Keratinocyte (primary cell): ENCODE results near the gene SNAP25. TPM values are rescaled to one million over a fixed set of nuclear protein-coding genes. Genes with fewer than 3 reads are reported as not detected.

ENCODE experiments used
- DNase-seq: peaks from one replicate; pipeline ENCODE4 v3.0.0-alpha.2; 2011; ENCODE audit warnings: low read depth, missing footprints, low spot score
- FAIRE-seq: peaks from 2 replicates; lab custom pipeline; 2011; peaks lifted over from hg19 to GRCh38; lab: Jason Lieb, UNC
- H2AFZ ChIP-seq: 2 replicates; pipeline ENCODE4 v1.6.0; 2012; ENCODE audit warnings: low read length, control low read depth, inconsistent platforms; ENCODE audit not compliant: control insufficient read depth
- H3K27ac ChIP-seq: 2 replicates; pipeline ENCODE4 v1.5.1; 2011; ENCODE audit warnings: low read length; ENCODE audit not compliant: control insufficient read depth, insufficient read depth
- H3K27me3 ChIP-seq: 3 replicates; pipeline ENCODE4 v1.6.0; 2011; ENCODE audit warnings: low read length; ENCODE audit not compliant: control insufficient read depth, insufficient read depth; ENCODE audit errors: extremely low read depth
- H3K36me3 ChIP-seq, 2 experiments: 2 replicates in 1 of 2; 3 replicates in 1 of 2; pipeline ENCODE4 v1.5.1; 2011; ENCODE audit warnings: low read length in 2 of 2, mild to moderate bottlenecking in 1 of 2; ENCODE audit not compliant: control insufficient read depth in 2 of 2, insufficient read depth in 2 of 2; ENCODE audit errors: extremely low read depth in 1 of 2
- H3K4me1 ChIP-seq: 3 replicates; pipeline ENCODE4 v1.5.1; 2011; ENCODE audit warnings: low read length; ENCODE audit not compliant: control insufficient read depth, insufficient read depth; ENCODE audit errors: extremely low read depth
- H3K4me2 ChIP-seq: 3 replicates; pipeline ENCODE4 v1.6.0; 2011; ENCODE audit warnings: low read depth, low read length; ENCODE audit not compliant: control insufficient read depth, insufficient read depth; ENCODE audit errors: extremely low read depth
- H3K4me3 ChIP-seq, 3 experiments: fragments of 200-600 bp in 1 of 3; sonication (generic) in 1 of 3; 2 replicates in 2 of 3; 3 replicates in 1 of 3; pipeline ENCODE4 v1.5.1; 2011 to 2016; ENCODE audit warnings: low read length in 3 of 3, mild to moderate bottlenecking in 3 of 3, control low read depth in 2 of 3, inconsistent platforms in 1 of 3, low read depth in 1 of 3, mixed read lengths in 1 of 3, mixed run types in 1 of 3, moderate library complexity in 1 of 3; ENCODE audit not compliant: control insufficient read depth in 2 of 3, insufficient read depth in 2 of 3; ENCODE audit errors: extremely low read depth in 1 of 3
- H3K79me2 ChIP-seq: 2 replicates; pipeline ENCODE4 v1.6.0; 2012; ENCODE audit warnings: low read length; ENCODE audit not compliant: control insufficient read depth, insufficient read depth
- H3K9ac ChIP-seq: 3 replicates; pipeline ENCODE4 v1.6.0; 2011; ENCODE audit warnings: low read length; ENCODE audit not compliant: control insufficient read depth, insufficient read depth; ENCODE audit errors: extremely low read depth
- H3K9me1 ChIP-seq: 3 replicates; pipeline ENCODE4 v1.6.0; 2011; ENCODE audit warnings: low read length; ENCODE audit not compliant: control insufficient read depth, insufficient read depth; ENCODE audit errors: extremely low read depth
- H3K9me3 ChIP-seq: 2 replicates; pipeline ENCODE4 v1.5.1; 2012; ENCODE audit warnings: low read depth, low read length; ENCODE audit not compliant: control insufficient read depth
- H4K20me1 ChIP-seq: 3 replicates; pipeline ENCODE4 v1.6.0; 2011; ENCODE audit warnings: low read length; ENCODE audit not compliant: control insufficient read depth, insufficient read depth; ENCODE audit errors: extremely low read depth
- EZH2 ChIP-seq: IDR thresholded peaks from one replicate; pipeline ENCODE4 v1.6.1; 2012; ENCODE audit warnings: inconsistent platforms, mild to moderate bottlenecking, low read length, moderate library complexity
- dilution Hi-C: fragments of 300-500 bp; cut with MboI; formaldehyde crosslinking; loops from one replicate; pipeline ENCODE4 v1.7.0; 2020; ENCODE audit warnings: low sequenced_read_pairs; ENCODE audit not compliant: extremely low pct_ligation_motif_present
- polyA plus RNA-seq, 5 experiments: library from polyadenylated mRNA; depleted of rRNA in 3 of 5; stranded (reverse) in 3 of 5; stranded (forward) in 1 of 5; unstranded in 1 of 5; fragments of >200 nt; gene quantifications; 1 replicate in 1 of 5; 2 replicates in 3 of 5; 3 replicates in 1 of 5; pipeline versions ENCODE4 v1.2.1 to v1.2.3, GENCODE V29; 2011 to 2012; ENCODE audit warnings: missing spikeins in 2 of 5, low read depth in 1 of 5, low replicate concordance in 1 of 5
- TF ChIP-seq, protein P1 (sequence below), 3 experiments: IDR thresholded peaks in 1 of 3; conservative IDR thresholded peaks in 1 of 3; optimal IDR thresholded peaks in 1 of 3; 2 replicates in 2 of 3; 3 replicates in 1 of 3; pipeline versions ENCODE3 to v1.5.1; 2011; ENCODE audit warnings: low read length in 3 of 3, mild to moderate bottlenecking in 3 of 3, moderate library complexity in 2 of 3, control low read depth in 1 of 3, inconsistent platforms in 1 of 3; ENCODE audit not compliant: insufficient read depth in 2 of 3; ENCODE audit errors: extremely low read depth in 1 of 3

SNAP25 gene
- polyA plus RNA-seq, 1 donor (not counting 4 experiments of a cell fraction or from before 2014, with no cell fraction given): not detected

DNA sequence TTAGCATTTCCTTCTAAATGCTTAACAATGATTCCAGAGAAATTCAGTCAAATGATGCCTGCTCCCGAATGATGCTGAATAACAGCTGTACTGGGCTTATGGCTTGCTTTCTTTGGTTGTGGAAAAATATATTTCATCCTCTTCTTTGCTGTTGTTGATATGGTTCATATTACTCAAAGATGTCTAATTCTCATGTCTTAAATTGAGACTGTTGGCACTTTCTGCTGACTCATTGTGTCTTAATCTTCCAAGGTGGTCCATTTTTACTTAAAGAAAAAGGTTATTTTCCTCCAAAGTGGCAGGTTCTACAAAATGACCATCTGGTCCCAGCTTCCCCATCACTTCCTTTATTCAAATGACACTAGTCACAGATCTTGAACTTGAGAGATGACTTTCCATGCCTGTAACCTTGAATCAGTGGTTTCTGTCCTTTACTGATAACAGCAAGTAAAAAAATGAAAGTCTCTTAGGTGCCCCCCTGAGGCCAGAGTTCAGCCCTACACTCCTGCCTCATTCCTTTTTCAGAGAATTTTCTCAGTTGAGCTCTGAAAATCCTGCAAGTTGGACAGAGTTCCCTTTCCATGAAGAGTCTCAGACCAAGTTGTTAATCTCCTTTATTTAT lies 6.9 kb downstream of the SNAP25 start:
- Histone ChIP-seq H3K36me3 (no peaks in the 10 kb centered on the region), H3K4me2 (no peak overlapping the region), H3K4me3 (no peak overlapping the region), H3K9me1 (no peaks in the 10 kb centered on the region), H2AFZ (no peak overlapping the region), H4K20me1 (no peaks in the 10 kb centered on the region), H3K27ac (no peak overlapping the region), H3K27me3 (no peaks in the 10 kb centered on the region), H3K9me3 (no peaks in the 10 kb centered on the region), H3K79me2 (no peaks in the 10 kb centered on the region), H3K9ac (no peak overlapping the region), H3K4me1 (no peaks in the 10 kb centered on the region)
- TF ChIP-seq EZH2: no peak
- TF ChIP-seq, protein P1, sequence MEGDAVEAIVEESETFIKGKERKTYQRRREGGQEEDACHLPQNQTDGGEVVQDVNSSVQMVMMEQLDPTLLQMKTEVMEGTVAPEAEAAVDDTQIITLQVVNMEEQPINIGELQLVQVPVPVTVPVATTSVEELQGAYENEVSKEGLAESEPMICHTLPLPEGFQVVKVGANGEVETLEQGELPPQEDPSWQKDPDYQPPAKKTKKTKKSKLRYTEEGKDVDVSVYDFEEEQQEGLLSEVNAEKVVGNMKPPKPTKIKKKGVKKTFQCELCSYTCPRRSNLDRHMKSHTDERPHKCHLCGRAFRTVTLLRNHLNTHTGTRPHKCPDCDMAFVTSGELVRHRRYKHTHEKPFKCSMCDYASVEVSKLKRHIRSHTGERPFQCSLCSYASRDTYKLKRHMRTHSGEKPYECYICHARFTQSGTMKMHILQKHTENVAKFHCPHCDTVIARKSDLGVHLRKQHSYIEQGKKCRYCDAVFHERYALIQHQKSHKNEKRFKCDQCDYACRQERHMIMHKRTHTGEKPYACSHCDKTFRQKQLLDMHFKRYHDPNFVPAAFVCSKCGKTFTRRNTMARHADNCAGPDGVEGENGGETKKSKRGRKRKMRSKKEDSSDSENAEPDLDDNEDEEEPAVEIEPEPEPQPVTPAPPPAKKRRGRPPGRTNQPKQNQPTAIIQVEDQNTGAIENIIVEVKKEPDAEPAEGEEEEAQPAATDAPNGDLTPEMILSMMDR (optimal IDR thresholded peaks at IDR 0.05 in 1 of 3, IDR thresholded peaks at IDR 0.05 in 1 of 3, conservative IDR thresholded peaks at IDR 0.05 in 1 of 3; ENCODE audit: extremely low read depth in 1 of 3, insufficient read depth in 2 of 3, low read length in 3 of 3): peak; percentile 7 to 15 (median 8)
- dilution Hi-C loops: no loop called here
- DNase-seq (no peak), FAIRE-seq (no peak)

DNA sequence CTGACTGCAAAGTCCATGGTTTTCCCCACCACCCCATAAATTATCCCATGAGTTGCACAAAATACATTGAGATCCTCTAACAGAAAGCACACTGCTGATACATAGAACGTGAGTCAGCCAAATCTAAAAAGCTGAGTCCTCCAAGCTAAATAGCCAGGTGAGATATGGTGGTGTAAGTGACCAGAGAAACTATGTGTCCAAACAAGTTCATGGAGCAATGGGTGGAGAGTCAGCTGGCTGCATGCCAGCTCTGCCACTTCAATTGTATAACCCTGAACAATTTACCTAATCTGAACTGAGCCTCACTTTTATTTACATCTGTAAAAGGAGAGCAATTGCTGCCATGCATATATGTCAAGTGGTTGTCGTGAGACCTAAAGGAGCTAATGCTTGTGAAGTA lies 9.7 kb downstream of the SNAP25 start:
- no peak overlapping the region for H3K27ac ChIP-seq

More for the DNA sequence above, 9.7 kb downstream of the SNAP25 start:
- Histone ChIP-seq H3K27me3 (peaks cover 4% of the 10 kb centered on the region), H3K4me2 (no peak overlapping the region), H3K4me1 (no peaks in the 10 kb centered on the region), H4K20me1 (no peaks in the 10 kb centered on the region), H3K4me3 (no peak overlapping the region), H3K9ac (no peak overlapping the region), H3K79me2 (no peaks in the 10 kb centered on the region), H3K36me3 (no peaks in the 10 kb centered on the region), H3K9me3 (no peaks in the 10 kb centered on the region), H2AFZ (no peak overlapping the region), H3K9me1 (no peaks in the 10 kb centered on the region)
- FAIRE-seq: peak; percentile 13
- dilution Hi-C loops: no loop called here
- TF ChIP-seq, protein P1 (optimal IDR thresholded peaks at IDR 0.05 in 1 of 3, IDR thresholded peaks at IDR 0.05 in 1 of 3, conservative IDR thresholded peaks at IDR 0.05 in 1 of 3; ENCODE audit: extremely low read depth in 1 of 3, insufficient read depth in 2 of 3, low read length in 3 of 3): no peak
- TF ChIP-seq EZH2: no peak
- DNase-seq: no peak
